Esophagus muscularis mucosa (tissue), 4 donors: ENCODE data around the gene SENP1.

ENCODE experiments used
- EP300 ChIP-seq: sonication (generic); formaldehyde crosslinking; IDR thresholded peaks from one replicate; pipeline ENCODE4 v1.6.1; 2017; ENCODE audit warnings: antibody characterized with exemption
- POLR2A ChIP-seq: fragments of 450-650 bp; IDR thresholded peaks from one replicate; pipeline ENCODE4 v1.6.1; 2017; ENCODE audit warnings: antibody characterized with exemption, moderate library complexity, mild to moderate bottlenecking, low read depth
- POLR2AphosphoS5 ChIP-seq, 2 donors: sonication (generic); formaldehyde crosslinking; IDR thresholded peaks; one replicate each; pipeline ENCODE4 v1.6.1; 2017; ENCODE audit warnings: antibody characterized with exemption in 2 of 2
- TF ChIP-seq, protein P1 (sequence below), 3 experiments: fragments of 200-600 bp in 2 of 3; fragments of 450-650 bp in 1 of 3; sonication (generic) in 2 of 3; IDR thresholded peaks; one replicate each; pipeline ENCODE4 v1.5.1; 2017 to 2019; ENCODE audit warnings: antibody characterized with exemption in 3 of 3, mild to moderate bottlenecking in 2 of 3, moderate library complexity in 1 of 3

DNA sequence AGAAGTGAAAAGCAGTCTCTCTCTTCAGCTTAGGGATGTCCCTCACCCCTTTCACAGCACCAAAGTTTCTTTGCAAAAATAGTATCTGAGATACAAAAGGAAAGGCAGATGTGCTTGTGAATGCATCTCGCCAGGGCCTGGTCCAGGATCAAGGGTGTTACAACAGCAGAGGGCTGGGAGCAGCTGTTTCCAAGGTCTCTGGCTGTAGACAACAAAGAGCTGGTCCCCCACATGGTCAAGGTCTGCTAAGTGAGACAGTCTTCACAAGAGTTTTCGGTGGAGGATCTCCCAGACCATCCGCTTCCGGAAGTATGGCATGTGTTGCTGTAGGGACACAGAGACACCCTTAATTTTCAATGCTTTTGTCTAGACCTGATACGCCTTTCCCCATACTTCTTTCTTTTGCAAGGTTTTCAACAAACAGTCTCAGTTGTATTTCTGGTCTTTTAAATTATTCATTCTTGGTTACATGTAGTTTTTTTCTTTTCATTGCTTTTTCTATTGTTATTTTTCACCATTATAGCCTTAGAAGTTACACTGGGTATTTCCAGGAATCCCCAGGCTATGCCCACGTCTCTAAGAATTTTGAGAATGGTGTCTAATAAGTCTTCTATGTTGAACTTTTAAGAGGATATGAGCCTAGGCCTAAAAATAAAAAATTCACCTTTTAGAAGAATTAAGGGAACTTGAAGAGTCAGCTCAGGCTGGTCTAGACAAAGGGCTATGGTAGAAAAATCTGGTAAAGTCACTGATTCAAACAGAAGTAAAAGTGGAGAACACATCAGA, 60.6 kb downstream of the SENP1 start:
- TF ChIP-seq, protein P1, sequence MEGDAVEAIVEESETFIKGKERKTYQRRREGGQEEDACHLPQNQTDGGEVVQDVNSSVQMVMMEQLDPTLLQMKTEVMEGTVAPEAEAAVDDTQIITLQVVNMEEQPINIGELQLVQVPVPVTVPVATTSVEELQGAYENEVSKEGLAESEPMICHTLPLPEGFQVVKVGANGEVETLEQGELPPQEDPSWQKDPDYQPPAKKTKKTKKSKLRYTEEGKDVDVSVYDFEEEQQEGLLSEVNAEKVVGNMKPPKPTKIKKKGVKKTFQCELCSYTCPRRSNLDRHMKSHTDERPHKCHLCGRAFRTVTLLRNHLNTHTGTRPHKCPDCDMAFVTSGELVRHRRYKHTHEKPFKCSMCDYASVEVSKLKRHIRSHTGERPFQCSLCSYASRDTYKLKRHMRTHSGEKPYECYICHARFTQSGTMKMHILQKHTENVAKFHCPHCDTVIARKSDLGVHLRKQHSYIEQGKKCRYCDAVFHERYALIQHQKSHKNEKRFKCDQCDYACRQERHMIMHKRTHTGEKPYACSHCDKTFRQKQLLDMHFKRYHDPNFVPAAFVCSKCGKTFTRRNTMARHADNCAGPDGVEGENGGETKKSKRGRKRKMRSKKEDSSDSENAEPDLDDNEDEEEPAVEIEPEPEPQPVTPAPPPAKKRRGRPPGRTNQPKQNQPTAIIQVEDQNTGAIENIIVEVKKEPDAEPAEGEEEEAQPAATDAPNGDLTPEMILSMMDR (IDR thresholded peaks at IDR 0.05): no peak
- TF ChIP-seq POLR2AphosphoS5 (IDR thresholded peaks at IDR 0.05) (no peak), POLR2A (no peak), EP300 (no peak)
